Spleen (tissue), 11 donors: ENCODE measurements around the gene MORN3. TPM values are rescaled to one million over a fixed set of nuclear protein-coding genes. Genes with fewer than 3 reads are reported as not detected.
A peak's percentile ranks its signal among the peaks of the same experiment; 100 is the strongest.
"Not testable (repeated sequence)": the region's sequence is repeated elsewhere in the genome, so short reads cannot be mapped to it uniquely, and the experiment has no call there.

Experiments
- DNase-seq: peaks from one replicate; pipeline ENCODE4 v3.0.0-alpha.2; 2020
- H3K27ac ChIP-seq, 8 donors: fragments of 200-600 bp; sonication (generic) in 7 of 8; 1 replicate in 4 of 8; 2 replicates in 4 of 8; pipeline versions ENCODE4 v1.5.0 to v1.8.0; 2016 to 2021; ENCODE audit warnings: inconsistent platforms in 4 of 8, mild to moderate bottlenecking in 4 of 8, moderate library complexity in 1 of 8
- H3K27me3 ChIP-seq, 7 donors: fragments of 200-600 bp; sonication (generic) in 6 of 7; replicated peaks in 1 of 7; 1 replicate in 4 of 7; 2 replicates in 3 of 7; pipeline versions ENCODE4 v1.5.0 to v1.8.0; 2016 to 2021; ENCODE audit warnings: inconsistent platforms in 3 of 7, mild to moderate bottlenecking in 1 of 7
- H3K36me3 ChIP-seq, 6 donors: fragments of 200-600 bp; sonication (generic) in 5 of 6; 1 replicate in 4 of 6; 2 replicates in 2 of 6; pipeline versions ENCODE4 v1.5.0 to v1.8.0; 2016 to 2021; ENCODE audit warnings: inconsistent platforms in 2 of 6
- H3K4me1 ChIP-seq, 6 donors: fragments of 200-600 bp; sonication (generic) in 5 of 6; 1 replicate in 3 of 6; 2 replicates in 3 of 6; pipeline versions ENCODE4 v1.5.0 to v1.8.0; 2016 to 2021; ENCODE audit warnings: inconsistent platforms in 3 of 6
- H3K4me3 ChIP-seq, 8 donors: fragments of 200-600 bp; sonication (generic) in 7 of 8; 1 replicate in 4 of 8; 2 replicates in 4 of 8; pipeline versions ENCODE4 v1.5.0 to v1.8.0; 2016 to 2021; ENCODE audit warnings: inconsistent platforms in 4 of 8, mild to moderate bottlenecking in 4 of 8, moderate library complexity in 2 of 8
- H3K9me3 ChIP-seq, 8 donors: fragments of 200-600 bp; sonication (generic) in 7 of 8; 1 replicate in 4 of 8; 2 replicates in 4 of 8; pipeline versions ENCODE4 v1.5.0 to v1.8.0; 2016 to 2021; ENCODE audit warnings: inconsistent platforms in 4 of 8
- CTCF ChIP-seq, 11 experiments: fragments of 200-600 bp in 7 of 11; fragments of 450-650 bp in 4 of 11; sonication (generic) in 4 of 11; IDR thresholded peaks in 8 of 11; conservative IDR thresholded peaks in 3 of 11; 1 replicate in 7 of 11; 2 replicates in 4 of 11; pipeline versions ENCODE4 v1.4.0 to v1.8.0; 2016 to 2021; ENCODE audit warnings: antibody characterized with exemption in 11 of 11, inconsistent platforms in 4 of 11, mild to moderate bottlenecking in 1 of 11
- POLR2A ChIP-seq, 3 donors: fragments of 450-650 bp; IDR thresholded peaks; one replicate each; pipeline ENCODE4 v1.5.1; 2017; ENCODE audit warnings: antibody characterized with exemption in 3 of 3, mild to moderate bottlenecking in 1 of 3
- POLR2AphosphoS5 ChIP-seq, 3 donors: sonication (generic); formaldehyde crosslinking; IDR thresholded peaks; one replicate each; pipeline ENCODE4 v1.5.1; 2017; ENCODE audit warnings: antibody characterized with exemption in 3 of 3
- WGBS, 5 donors: extraction: QIAGEN DNeasy Blood & Tissue Kit in 3 of 5; methylation state at CpG; one replicate each; pipeline versions ENCODE4 v1.1.5 to v1.1.7; 2013 to 2018; 5-methylcytosine and 5-hydroxymethylcytosine counted together
- intact Hi-C: fragments of 100-400 bp; cut with DNase I; formaldehyde crosslinking; loops from one replicate; pipeline ENCODE4 v1.15.0; 2023; ENCODE audit warnings: low total_unique reads
- polyA plus RNA-seq, 3 donors: library from polyadenylated mRNA; stranded (reverse); fragments of 200-250 nt; gene quantifications; one replicate each; pipeline ENCODE4 v1.2.1, GENCODE V29; 2013
- total RNA-seq, 7 donors: library from RNA; depleted of rRNA in 3 of 7; stranded (reverse); fragments of >200 nt in 3 of 7; fragmentation: NEBNext Ultra II Directional in 4 of 7; extraction: Animal tissue kit (Norgen Biotek cat#: 25700) in 4 of 7; gene quantifications; one replicate each; pipeline versions ENCODE4 v1.1.0 to v1.2.1, GENCODE V29; 2016 to 2021
- donor health status: healthy with polysubstance abuse.
- donor health status: DM: no; HTN: no; CAD: no; lungs with moderate emphysema.
- donor health status: DM: no; HTN: no; CAD: no.
- donor health status: Bipolar disorder and iron deficiency.
- donor health status: healthy.
- donor health status: DM: no; HTN: no; CAD: no.
- donor health status: DM: yes; HTN: yes; CAD: no.

Gene MORN3
- total and polyA plus RNA-seq, 10 donors, result 0.17 to 2.5 (median 1.0) TPM; not detected in 1

- TF ChIP-seq POLR2AphosphoS5 (IDR thresholded peaks at IDR 0.05), result no peak
- no peak for TF ChIP-seq POLR2A (IDR thresholded peaks at IDR 0.05)
- TF ChIP-seq CTCF (IDR thresholded peaks at IDR 0.05 in 8 of 11, conservative IDR thresholded peaks at IDR 0.05 in 3 of 11), result no peak
These were observed 6.7 kb upstream of the MORN3 start for GRCh38 chr12:121676190-121676589.

DNA sequence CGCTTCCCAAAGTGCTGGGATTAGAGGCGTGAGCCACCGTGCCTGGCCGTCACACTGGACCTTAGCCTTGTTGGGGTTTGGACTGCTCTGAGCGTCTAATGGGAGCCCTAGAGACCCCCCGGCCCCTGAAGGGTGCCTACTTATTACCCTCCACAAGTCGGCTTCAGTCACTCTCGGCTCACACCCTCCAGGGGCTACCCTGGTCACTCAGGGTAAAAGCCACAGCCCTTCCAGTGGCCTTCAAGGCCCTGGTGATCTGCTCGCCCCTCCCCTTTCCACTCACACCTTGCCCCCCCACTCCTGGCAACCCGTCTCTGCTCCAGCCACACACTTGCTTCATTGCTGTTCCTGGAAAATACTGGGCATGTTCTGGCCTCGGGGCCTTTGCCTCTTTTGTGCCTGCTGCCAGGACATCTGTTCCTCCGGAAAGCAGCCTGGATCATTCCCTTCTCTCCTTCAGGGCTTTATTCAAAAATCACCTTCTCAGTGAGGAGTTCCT lies 3.6 kb upstream of the MORN3 start:
- peak overlapping the region in 7 of 8 donors; percentile 43 to 73 (median 57) for H3K4me3 ChIP-seq
- peak overlapping the region; percentile 38 to 85 (median 80) for H3K27ac ChIP-seq
- H3K36me3 ChIP-seq, result peaks cover 0 to 11% (median 0%) of the 10 kb centered on the region in 6 donors
- no peaks in the 10 kb centered on the region for H3K9me3 ChIP-seq
- intact Hi-C loops, result no loop called here
- H3K4me1 ChIP-seq, result peaks cover 0 to 41% (median 23%) of the 10 kb centered on the region in 6 donors
- WGBS, 5 donors, result 59 to 76% (median 72%) methylated on average over 12 of the region's 12 CpGs
- no peaks in the 10 kb centered on the region for H3K27me3 ChIP-seq
- no peak for DNase-seq
- TF ChIP-seq POLR2A (IDR thresholded peaks at IDR 0.05) (no peak), POLR2AphosphoS5 (IDR thresholded peaks at IDR 0.05) (no peak), CTCF (IDR thresholded peaks at IDR 0.05 in 8 of 11, conservative IDR thresholded peaks at IDR 0.05 in 3 of 11) (no peak)

More at GRCh38 chr12:121676190-121676589, 6.7 kb upstream of the MORN3 start:
- Histone ChIP-seq H3K4me1 (peaks cover 0 to 24% (median 18%) of the 10 kb centered on the region in 6 donors), H3K9me3 (no peaks in the 10 kb centered on the region), H3K4me3 (no peak overlapping the region), H3K36me3 (no peaks in the 10 kb centered on the region), H3K27me3 (no peaks in the 10 kb centered on the region), H3K27ac (no peak overlapping the region)
- WGBS, 5 donors, result 93 to 99% (median 96%) methylated on average over 5 of the region's 5 CpGs
- no peak for DNase-seq
- intact Hi-C loops, result no loop called here

DNA sequence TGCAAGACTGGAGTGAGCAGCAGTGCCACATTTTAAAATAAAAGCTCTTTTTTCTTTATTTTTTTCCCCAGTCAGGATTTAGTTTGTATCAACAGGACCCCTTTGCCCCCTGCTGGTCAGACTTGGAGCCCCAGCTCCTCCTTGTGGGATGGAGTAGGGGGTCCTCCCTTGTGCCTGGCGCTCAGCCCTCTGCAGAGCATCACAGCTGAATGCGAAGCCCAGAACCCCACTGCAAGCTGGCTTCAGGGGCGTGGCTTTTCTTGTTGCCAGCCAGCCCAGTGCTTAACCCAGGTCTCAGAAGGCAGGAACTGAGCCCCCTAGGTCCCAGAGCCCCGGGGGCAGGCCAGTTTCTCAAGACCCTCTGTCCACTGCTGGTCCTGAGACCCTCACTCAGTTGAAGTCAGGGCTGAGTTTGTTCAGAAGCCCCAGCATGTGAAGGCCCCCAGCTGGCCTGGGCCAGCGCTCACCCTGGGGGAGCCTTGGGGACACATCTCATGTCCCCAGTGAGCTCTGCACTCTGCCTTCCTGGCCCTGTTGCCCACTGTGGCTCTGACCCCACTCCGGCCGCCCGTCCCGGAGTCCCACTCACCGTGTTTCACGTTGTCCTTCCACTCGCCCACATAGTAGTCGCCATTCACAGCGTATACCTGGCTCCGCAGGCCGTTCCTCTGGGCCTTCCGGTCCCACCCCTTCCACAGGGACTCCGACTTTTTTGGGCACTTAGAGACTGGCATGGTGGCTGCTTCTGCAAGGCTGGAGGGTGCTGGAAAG lies 519 bp downstream of the MORN3 start:
- peaks cover 12 to 81% (median 50%) of the 10 kb centered on the region in 6 donors for H3K4me1 ChIP-seq
- H3K4me3 ChIP-seq, result no peak overlapping the region
- intact Hi-C loops, result no loop called here
- no peaks in the 10 kb centered on the region for H3K9me3 ChIP-seq
- WGBS, 5 donors, result 88 to 91% (median 91%) methylated on average over 17 to 18 of the region's 18 CpGs
- DNase-seq, result peak; percentile 84
- no peaks in the 10 kb centered on the region for H3K27me3 ChIP-seq
- peaks cover 0 to 27% (median 0%) of the 10 kb centered on the region in 6 donors for H3K36me3 ChIP-seq
- H3K27ac ChIP-seq, result no peak overlapping the region
- TF ChIP-seq CTCF (IDR thresholded peaks at IDR 0.05 in 8 of 11, conservative IDR thresholded peaks at IDR 0.05 in 3 of 11) (peak; percentile 29 to 81 (median 66)), POLR2A (IDR thresholded peaks at IDR 0.05) (no peak)

GRCh38 chr12:121666829-121667228 lies 2.6 kb downstream of the MORN3 start:
- H3K27me3 ChIP-seq, H3K4me3 ChIP-seq, DNase-seq, intact Hi-C loops, H3K27ac ChIP-seq, H3K9me3 ChIP-seq: not testable (repeated sequence)
- peaks cover 12 to 87% (median 40%) of the 10 kb centered on the region in 6 donors for H3K4me1 ChIP-seq
- WGBS, 5 donors, result 80 to 90% (median 86%) methylated on average over 6 of the region's 6 CpGs
- peaks cover 0 to 27% (median 0%) of the 10 kb centered on the region in 6 donors for H3K36me3 ChIP-seq
